ENCODE data around the gene RND1. TPM values are rescaled to one million over a fixed set of nuclear protein-coding genes. Genes with fewer than 3 reads are reported as not detected.

Gene RND1
- total RNA-seq, 4 donors from 2014 or later, result 1.1 to 19.1 (median 3.3) TPM; not detected in 1

GRCh38 chr12:48903982-48904411, 38.3 kb upstream of the RND1 start:
- Histone ChIP-seq H3K27ac (no peak overlapping the region), H3K4me3 (peak overlapping the region; percentile 14 to 55 (median 27)), H3K36me3 (no peaks in the 10 kb centered on the region), H3K27me3 (peaks cover 6% of the 10 kb centered on the region), H3K9me3 (no peaks in the 10 kb centered on the region), H3K4me1 (peaks cover 0 to 10% (median 4%) of the 10 kb centered on the region in 4 donors)
- intact Hi-C loops (cut with DNase I; ENCODE audit: low total_unique reads) (no loop called here), in situ Hi-C loops (cut with MboI; ENCODE audit: low pct_ligation_motif_present in 1 of 4, low pct_unique_long_range_greater_than_20kb in 1 of 4, low sequenced_read_pairs in 3 of 4) (no loop called here)
- DNase-seq, result peak; percentile 75
- TF ChIP-seq CTCF (IDR thresholded peaks at IDR 0.05), result peak; percentile 35 to 54 (median 49)
- no peak for TF ChIP-seq EP300 (IDR thresholded peaks at IDR 0.05; ENCODE audit: low read depth)
- no peak for TF ChIP-seq POLR2A (IDR thresholded peaks at IDR 0.05)
- 0% methylated on average over 19 of the region's 19 CpGs; no CpG with 5 or more reads in 1 of the 2 donors for WGBS, 2 donors (ENCODE audit: low coverage in 1 of 2)

GRCh38 chr12:48903363-48903981, 37.8 kb upstream of the RND1 start:
- Histone ChIP-seq H3K9me3 (no peaks in the 10 kb centered on the region), H3K27me3 (peaks cover 6% of the 10 kb centered on the region), H3K36me3 (no peaks in the 10 kb centered on the region), H3K27ac (no peak overlapping the region), H3K4me3 (peak overlapping the region in 1 of 4 donors; percentile 55), H3K4me1 (peaks cover 0 to 10% (median 4%) of the 10 kb centered on the region in 4 donors)
- 64 to 74% methylated on average over 13 to 20 of the region's 20 CpGs for WGBS, 2 donors (ENCODE audit: low coverage in 1 of 2)
- TF ChIP-seq POLR2A (IDR thresholded peaks at IDR 0.05), result no peak
- no peak for TF ChIP-seq CTCF (IDR thresholded peaks at IDR 0.05)
- no peak for TF ChIP-seq EP300 (IDR thresholded peaks at IDR 0.05; ENCODE audit: low read depth)
- no peak for TF ChIP-seq POLR2AphosphoS5 (IDR thresholded peaks at IDR 0.05)
- intact Hi-C loops (cut with DNase I; ENCODE audit: low total_unique reads), result no loop called here
- DNase-seq, result no peak
- in situ Hi-C loops (cut with MboI; ENCODE audit: low pct_ligation_motif_present in 1 of 4, low pct_unique_long_range_greater_than_20kb in 1 of 4, low sequenced_read_pairs in 3 of 4), result no loop called here

- no peak overlapping the region for H3K27ac ChIP-seq
- in situ Hi-C loops (cut with MboI; ENCODE audit: low pct_ligation_motif_present in 1 of 4, low pct_unique_long_range_greater_than_20kb in 1 of 4, low sequenced_read_pairs in 3 of 4) (no loop called here), intact Hi-C loops (cut with DNase I; ENCODE audit: low total_unique reads) (no loop called here)
- H3K27me3 ChIP-seq, result peaks cover 13% of the 10 kb centered on the region
- peaks cover 0 to 10% (median 4%) of the 10 kb centered on the region in 4 donors for H3K4me1 ChIP-seq
- WGBS, 2 donors (ENCODE audit: low coverage in 1 of 2), result 70 to 100% methylated on average over 1 to 2 of the region's 2 CpGs
- no peak for DNase-seq
- H3K4me3 ChIP-seq, result no peak overlapping the region
- no peaks in the 10 kb centered on the region for H3K9me3 ChIP-seq
- TF ChIP-seq POLR2AphosphoS5 (IDR thresholded peaks at IDR 0.05), result no peak
- TF ChIP-seq EP300 (IDR thresholded peaks at IDR 0.05; ENCODE audit: low read depth), result no peak
- TF ChIP-seq CTCF (IDR thresholded peaks at IDR 0.05), result no peak
- no peaks in the 10 kb centered on the region for H3K36me3 ChIP-seq
Measured at GRCh38 chr12:48901278-48901677, 35.6 kb upstream of the RND1 start.

- H3K4me1 ChIP-seq, result peaks cover 0 to 10% (median 4%) of the 10 kb centered on the region in 4 donors
- H3K27ac ChIP-seq, result no peak overlapping the region
- no peak overlapping the region for H3K4me3 ChIP-seq
- no peaks in the 10 kb centered on the region for H3K36me3 ChIP-seq
- H3K9me3 ChIP-seq, result no peaks in the 10 kb centered on the region
- no peak for DNase-seq
- intact Hi-C loops (cut with DNase I; ENCODE audit: low total_unique reads), result no loop called here
- H3K27me3 ChIP-seq, result peaks cover 8% of the 10 kb centered on the region
- in situ Hi-C loops (cut with MboI; ENCODE audit: low pct_ligation_motif_present in 1 of 4, low pct_unique_long_range_greater_than_20kb in 1 of 4, low sequenced_read_pairs in 3 of 4), result no loop called here
- WGBS, 2 donors (ENCODE audit: low coverage in 1 of 2), result 64 to 81% methylated on average over 2 of the region's 2 CpGs
- TF ChIP-seq POLR2AphosphoS5 (IDR thresholded peaks at IDR 0.05) (no peak), POLR2A (IDR thresholded peaks at IDR 0.05) (no peak), EP300 (IDR thresholded peaks at IDR 0.05; ENCODE audit: low read depth) (no peak), CTCF (IDR thresholded peaks at IDR 0.05) (no peak)
Measured at GRCh38 chr12:48899651-48900050, 34.0 kb upstream of the RND1 start.
